ENCODE data around the gene CCDC102A.

CCDC102A gene

GRCh38 chr16:57536306-57537193, at the start of gene CCDC102A:
CCDC102A (minus strand) TSS chr16:57536571; CDS start chr16:57529177, 7,394 bp downstream.
- Histone ChIP-seq H3K4me3 (ENCODE audit: severe bottlenecking) (peak within 1 kb of the TSS; percentile 66), H3K9me3 (ENCODE audit: severe bottlenecking) (no peaks in the 10 kb centered on the region), H3K27me3 (ENCODE audit: insufficient read depth, poor library complexity, severe bottlenecking) (no peaks in the 10 kb centered on the region), H3K27ac (ENCODE audit: poor library complexity, severe bottlenecking) (peak within 1 kb of the TSS; percentile 60), H3K4me1 (ENCODE audit: insufficient read depth, poor library complexity, severe bottlenecking) (peaks cover 4% of the 10 kb centered on the region), H3K36me3 (ENCODE audit: low read depth) (no peaks in the 10 kb centered on the region)
- DNase-seq (ENCODE audit: low spot score): peak; percentile 49
- peak; percentile 51 for ATAC-seq (ENCODE audit: low read depth)
- TF ChIP-seq CTCF (IDR thresholded peaks at IDR 0.05; ENCODE audit: poor library complexity, severe bottlenecking): no peak

GRCh38 chr16:57585051-57585687, 48.8 kb upstream of the CCDC102A start:
- Histone ChIP-seq H3K4me3 (ENCODE audit: severe bottlenecking) (no peak overlapping the region), H3K27me3 (ENCODE audit: insufficient read depth, poor library complexity, severe bottlenecking) (no peaks in the 10 kb centered on the region), H3K4me1 (ENCODE audit: insufficient read depth, poor library complexity, severe bottlenecking) (peaks cover 1% of the 10 kb centered on the region), H3K27ac (ENCODE audit: poor library complexity, severe bottlenecking) (no peak overlapping the region), H3K36me3 (ENCODE audit: low read depth) (no peaks in the 10 kb centered on the region), H3K9me3 (ENCODE audit: severe bottlenecking) (no peaks in the 10 kb centered on the region)
- ATAC-seq (ENCODE audit: low read depth) (no peak), DNase-seq (ENCODE audit: low spot score) (no peak)
- TF ChIP-seq CTCF (IDR thresholded peaks at IDR 0.05; ENCODE audit: poor library complexity, severe bottlenecking): no peak

GRCh38 chr16:57579361-57579665, 42.9 kb upstream of the CCDC102A start:
- no peaks in the 10 kb centered on the region for H3K36me3 ChIP-seq (ENCODE audit: low read depth)
- no peak for TF ChIP-seq CTCF (IDR thresholded peaks at IDR 0.05; ENCODE audit: poor library complexity, severe bottlenecking)
- peak; percentile 41 for DNase-seq (ENCODE audit: low spot score)
- no peaks in the 10 kb centered on the region for H3K4me1 ChIP-seq (ENCODE audit: insufficient read depth, poor library complexity, severe bottlenecking)
- no peak overlapping the region for H3K4me3 ChIP-seq (ENCODE audit: severe bottlenecking)
- no peak for ATAC-seq (ENCODE audit: low read depth)
- no peaks in the 10 kb centered on the region for H3K27me3 ChIP-seq (ENCODE audit: insufficient read depth, poor library complexity, severe bottlenecking)
- H3K9me3 ChIP-seq (ENCODE audit: severe bottlenecking): no peaks in the 10 kb centered on the region
- no peak overlapping the region for H3K27ac ChIP-seq (ENCODE audit: poor library complexity, severe bottlenecking)

GRCh38 chr16:57578521-57579360, 42.4 kb upstream of the CCDC102A start:
- ATAC-seq (ENCODE audit: low read depth) (no peak), DNase-seq (ENCODE audit: low spot score) (peak; percentile 37)
- Histone ChIP-seq H3K9me3 (ENCODE audit: severe bottlenecking) (no peaks in the 10 kb centered on the region), H3K27ac (ENCODE audit: poor library complexity, severe bottlenecking) (no peak overlapping the region), H3K27me3 (ENCODE audit: insufficient read depth, poor library complexity, severe bottlenecking) (no peaks in the 10 kb centered on the region), H3K4me3 (ENCODE audit: severe bottlenecking) (no peak overlapping the region), H3K36me3 (ENCODE audit: low read depth) (no peaks in the 10 kb centered on the region), H3K4me1 (ENCODE audit: insufficient read depth, poor library complexity, severe bottlenecking) (no peaks in the 10 kb centered on the region)
- no peak for TF ChIP-seq CTCF (IDR thresholded peaks at IDR 0.05; ENCODE audit: poor library complexity, severe bottlenecking)

Data from RWPE2 (cell line).